Measurements from ENCODE around the gene NDUFV1.
A peak's percentile ranks its signal among the peaks of the same experiment; 100 is the strongest.
"Not testable (repeated sequence)": the region's sequence is repeated elsewhere in the genome, so short reads cannot be mapped to it uniquely, and the experiment has no call there.

The NDUFV1 gene

DNA sequence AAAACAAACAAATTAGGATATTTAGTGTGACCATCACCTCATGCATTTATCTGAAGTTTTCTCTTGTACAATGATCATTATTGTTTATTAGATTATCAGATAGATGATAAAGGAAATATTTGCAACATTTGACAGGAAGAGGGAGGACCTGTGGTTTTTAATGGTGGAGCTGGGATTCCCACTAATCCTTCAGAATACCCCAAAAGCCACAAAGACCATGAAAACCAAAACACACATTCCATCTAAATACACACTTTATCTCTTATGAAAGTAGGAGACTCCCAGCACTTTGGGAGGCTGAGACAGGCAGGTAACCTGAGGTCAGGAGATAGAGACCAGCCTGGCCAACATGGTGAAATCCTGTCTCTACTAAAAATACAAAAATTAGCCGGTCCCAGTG, 7.6 kb upstream of the NDUFV1 start:
- no peak overlapping the region for H3K4me3 ChIP-seq (ENCODE audit: low read length)
- no peak for TF ChIP-seq ZNF274 (IDR thresholded peaks at IDR 0.05; ENCODE audit: low read depth, low read length)

DNA sequence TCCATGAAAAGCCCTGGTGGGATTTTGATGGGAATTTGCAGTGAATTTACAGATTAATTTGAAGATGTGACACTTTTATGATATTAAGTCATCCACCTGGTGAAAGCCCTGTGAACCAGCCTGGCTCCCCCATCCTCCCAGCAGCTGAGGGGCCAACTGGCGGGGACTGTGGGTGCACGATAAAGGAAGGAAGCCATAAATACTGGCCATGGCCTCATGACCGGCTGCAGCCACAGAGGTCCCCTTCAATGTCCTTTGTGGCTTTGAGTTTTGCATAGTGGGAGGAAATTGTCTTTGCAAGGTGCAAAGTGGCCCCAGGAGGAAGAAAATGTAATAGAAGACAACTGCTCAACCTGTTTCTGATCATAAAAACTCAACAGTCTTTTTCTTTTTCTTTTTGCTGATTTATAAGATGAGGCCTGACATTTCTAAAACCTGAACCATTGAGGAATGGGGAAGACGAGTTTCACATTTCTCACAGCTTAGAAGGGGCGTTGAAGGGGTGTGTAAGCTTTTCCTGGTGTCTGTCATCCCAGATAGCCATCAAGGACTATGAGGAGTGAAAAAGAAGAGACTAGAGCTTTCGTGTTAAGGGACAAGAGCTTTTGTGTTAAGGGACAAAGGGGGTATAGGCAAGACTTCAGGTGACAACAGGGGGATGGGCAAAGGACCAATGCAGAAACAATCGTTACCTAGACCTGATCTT, 6.3 kb upstream of the NDUFV1 start:
- peak overlapping the region; percentile 32; the same call in 1 of the 2 replicates for H3K4me3 ChIP-seq (ENCODE audit: low read length)
- TF ChIP-seq ZNF274 (IDR thresholded peaks at IDR 0.05; ENCODE audit: low read depth, low read length) = no peak

DNA sequence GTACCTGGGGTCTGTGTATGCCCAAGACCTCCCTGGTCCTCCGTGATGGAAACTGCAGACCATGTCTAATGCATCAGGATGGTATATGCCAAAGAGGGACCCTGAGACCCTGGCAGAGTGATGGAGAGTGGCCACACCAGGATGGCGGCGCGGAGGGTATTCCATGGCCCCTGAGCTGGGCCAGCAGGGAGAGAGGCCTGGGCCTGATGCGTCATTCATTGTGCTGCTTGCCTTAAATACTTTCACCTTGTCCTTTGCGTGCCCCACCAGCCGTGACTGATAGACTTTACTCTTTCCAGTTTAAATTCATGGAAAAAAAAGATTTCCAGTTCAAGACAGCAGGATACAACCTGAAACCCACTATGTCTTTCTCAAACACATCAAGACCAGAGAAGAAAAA, 5.6 kb upstream of the NDUFV1 start:
- peak overlapping the region; percentile 32; the same call in 1 of the 2 replicates for H3K4me3 ChIP-seq (ENCODE audit: low read length)
- no peak for TF ChIP-seq ZNF274 (IDR thresholded peaks at IDR 0.05; ENCODE audit: low read depth, low read length)

DNA sequence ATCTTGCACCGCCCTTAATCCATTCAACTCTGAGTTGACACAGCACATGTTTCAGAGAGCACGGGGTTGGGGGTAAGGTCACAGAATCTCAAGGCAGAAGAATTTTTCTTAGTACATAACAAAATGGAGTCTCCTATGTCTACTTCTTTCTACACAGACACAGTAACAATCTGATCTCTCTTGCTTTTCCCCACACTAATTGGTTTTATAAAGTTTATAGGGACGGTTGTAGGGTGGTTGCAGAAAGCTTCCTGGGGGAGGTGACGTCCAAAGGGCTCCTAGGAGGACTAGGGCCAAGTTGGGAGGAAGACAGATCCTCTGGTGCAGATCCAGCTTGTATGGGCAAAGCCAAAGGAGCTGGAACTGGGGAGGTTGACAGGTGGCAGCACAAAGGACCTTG, 2.6 kb upstream of the NDUFV1 start:
- H3K4me3 ChIP-seq (ENCODE audit: low read length) = not testable (repeated sequence)

DNA sequence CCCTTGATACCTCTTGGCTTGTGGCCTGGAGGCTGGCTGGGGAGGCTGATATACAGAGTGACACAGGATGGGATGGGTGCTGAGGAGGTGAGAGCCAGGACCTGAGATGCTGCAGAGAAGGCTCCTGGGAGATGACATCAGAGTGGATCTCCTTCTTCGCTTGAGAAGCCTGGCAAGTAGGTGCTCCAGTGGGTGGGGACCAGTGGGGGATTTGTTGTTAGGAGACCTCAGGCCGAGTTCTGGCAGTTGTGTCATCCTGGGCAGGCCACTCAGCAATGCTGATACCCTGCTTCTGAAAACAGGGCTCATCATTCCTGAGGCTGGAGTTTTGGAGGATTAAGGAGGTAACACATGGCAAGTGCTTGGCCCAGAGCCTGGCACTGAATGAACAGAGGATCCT, 1.9 kb upstream of the NDUFV1 start:
- no peak overlapping the region for H3K4me3 ChIP-seq (ENCODE audit: low read length)
- no peak for TF ChIP-seq ZNF274 (IDR thresholded peaks at IDR 0.05; ENCODE audit: low read depth, low read length)

DNA sequence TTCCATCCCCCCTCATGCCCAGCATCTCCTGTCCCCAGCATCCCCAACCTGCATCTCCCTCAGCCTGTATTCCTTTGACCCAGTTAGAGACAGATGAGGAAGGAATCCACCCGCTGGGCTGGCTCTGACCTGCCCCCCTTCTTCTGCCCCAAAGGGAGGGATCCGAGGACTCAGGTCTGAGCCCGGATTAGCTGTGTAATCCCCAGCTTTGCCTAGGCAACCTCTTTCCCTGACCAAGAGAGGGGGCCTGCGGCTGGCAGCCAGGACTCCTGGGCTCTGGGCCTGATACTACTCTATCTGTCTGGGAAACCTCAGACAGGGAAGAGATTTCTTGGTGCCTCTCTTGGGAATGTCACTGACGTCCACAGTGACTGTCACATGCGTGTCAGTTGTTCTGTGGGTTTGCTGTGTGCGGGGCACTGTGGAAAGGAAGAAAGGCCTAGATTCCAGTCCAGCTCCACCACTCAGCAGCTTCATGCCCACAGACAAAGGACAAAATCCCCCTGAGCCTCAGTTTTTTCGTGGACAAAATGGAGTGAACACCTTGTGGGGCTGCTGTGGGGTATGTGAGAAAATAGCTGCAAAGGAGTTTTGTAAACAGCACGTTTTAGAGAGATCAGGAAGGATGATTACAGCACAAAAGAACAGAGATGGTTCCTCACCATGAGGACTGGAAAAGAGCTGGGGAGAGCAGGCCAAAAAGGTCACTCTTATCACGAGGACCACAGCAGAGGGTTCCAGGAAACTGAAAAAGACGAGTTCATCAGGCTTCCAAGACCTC, 1.3 kb upstream of the NDUFV1 start:
- H3K4me3 ChIP-seq (ENCODE audit: low read length) = no peak overlapping the region
- TF ChIP-seq ZNF274 (IDR thresholded peaks at IDR 0.05; ENCODE audit: low read depth, low read length) = no peak

DNA sequence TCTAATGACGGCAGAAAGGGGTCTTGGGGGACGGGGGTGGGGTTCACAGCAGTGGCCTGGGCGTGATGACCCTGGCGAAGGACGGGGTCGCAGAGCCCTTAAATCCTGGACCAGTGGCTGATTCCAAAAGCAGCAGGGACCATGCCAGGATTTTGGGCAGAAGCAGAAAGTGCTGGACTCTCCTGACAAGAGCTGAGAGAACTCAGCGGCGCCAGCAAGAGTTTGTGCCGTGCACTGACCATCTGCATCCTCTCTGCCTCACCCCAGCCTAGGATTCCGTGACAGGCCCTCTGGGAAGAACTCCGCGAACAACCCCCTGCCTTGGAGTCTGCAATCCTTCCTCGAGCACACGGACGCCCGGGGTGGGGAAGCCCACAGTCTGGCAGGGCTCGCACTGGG, 644 bp upstream of the NDUFV1 start:
- peak overlapping the region; percentile 48; the same call in 1 of the 2 replicates for H3K4me3 ChIP-seq (ENCODE audit: low read length)
- TF ChIP-seq ZNF274 (IDR thresholded peaks at IDR 0.05; ENCODE audit: low read depth, low read length) = no peak

DNA sequence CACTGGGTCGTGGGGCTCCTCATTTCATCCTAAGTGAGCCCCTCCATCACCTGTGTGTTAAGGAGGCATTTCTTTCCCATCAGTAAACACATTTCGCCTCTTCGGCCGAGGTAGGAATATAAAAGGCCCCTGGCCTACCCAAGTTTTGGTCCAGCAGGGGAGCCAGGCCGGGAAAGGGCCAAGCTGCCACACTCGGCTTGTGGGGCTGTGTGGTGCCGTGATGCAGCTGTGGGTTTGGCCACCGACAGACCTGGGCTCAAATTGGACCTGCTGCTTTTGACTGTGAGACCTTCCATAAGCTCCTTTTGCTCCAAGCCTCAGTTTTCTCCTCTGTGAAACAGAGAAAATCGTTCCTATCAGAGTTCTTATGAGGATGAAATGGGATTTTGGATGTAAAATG, 771 bp downstream of the NDUFV1 start:
- no peak for TF ChIP-seq ZNF274 (IDR thresholded peaks at IDR 0.05; ENCODE audit: low read depth, low read length)

DNA sequence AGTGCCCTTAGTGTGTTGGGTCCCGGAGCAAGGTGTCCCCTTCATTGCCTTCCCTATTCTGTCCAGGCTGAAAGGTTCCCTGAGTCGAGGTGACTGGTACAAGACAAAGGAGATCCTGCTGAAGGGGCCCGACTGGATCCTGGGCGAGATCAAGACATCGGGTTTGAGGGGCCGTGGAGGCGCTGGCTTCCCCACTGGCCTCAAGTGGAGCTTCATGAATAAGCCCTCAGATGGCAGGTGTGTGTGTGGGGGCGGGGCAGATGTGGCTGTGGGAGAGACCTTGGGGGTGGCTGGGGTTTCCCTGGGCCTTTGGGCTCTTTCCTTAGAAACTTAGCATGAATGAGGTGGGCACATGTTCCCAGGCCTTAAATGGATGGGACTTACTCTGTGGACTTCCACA, 1.8 kb downstream of the NDUFV1 start:
- no peak overlapping the region for H3K4me3 ChIP-seq (ENCODE audit: low read length)
- no peak for TF ChIP-seq ZNF274 (IDR thresholded peaks at IDR 0.05; ENCODE audit: low read depth, low read length)

More for the DNA sequence above, 771 bp downstream of the NDUFV1 start:
- H3K4me3 ChIP-seq (ENCODE audit: low read length) = peak overlapping the region; percentile 84

DNA sequence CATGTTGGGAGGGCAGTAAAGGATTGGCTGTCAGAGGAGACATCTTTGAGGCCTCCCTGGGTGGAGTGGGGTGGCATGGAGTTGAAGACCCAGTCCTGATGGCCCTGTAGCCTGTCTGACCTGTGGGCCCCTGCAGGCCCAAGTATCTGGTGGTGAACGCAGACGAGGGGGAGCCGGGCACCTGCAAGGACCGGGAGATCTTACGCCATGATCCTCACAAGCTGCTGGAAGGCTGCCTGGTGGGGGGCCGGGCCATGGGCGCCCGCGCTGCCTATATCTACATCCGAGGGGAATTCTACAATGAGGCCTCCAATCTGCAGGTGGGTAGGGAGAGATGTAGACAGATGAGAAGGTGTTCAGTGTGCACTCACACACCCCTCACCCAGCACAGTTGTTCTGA, 2.6 kb downstream of the NDUFV1 start:
- no peak overlapping the region for H3K4me3 ChIP-seq (ENCODE audit: low read length)
- TF ChIP-seq ZNF274 (IDR thresholded peaks at IDR 0.05; ENCODE audit: low read depth, low read length) = no peak

DNA sequence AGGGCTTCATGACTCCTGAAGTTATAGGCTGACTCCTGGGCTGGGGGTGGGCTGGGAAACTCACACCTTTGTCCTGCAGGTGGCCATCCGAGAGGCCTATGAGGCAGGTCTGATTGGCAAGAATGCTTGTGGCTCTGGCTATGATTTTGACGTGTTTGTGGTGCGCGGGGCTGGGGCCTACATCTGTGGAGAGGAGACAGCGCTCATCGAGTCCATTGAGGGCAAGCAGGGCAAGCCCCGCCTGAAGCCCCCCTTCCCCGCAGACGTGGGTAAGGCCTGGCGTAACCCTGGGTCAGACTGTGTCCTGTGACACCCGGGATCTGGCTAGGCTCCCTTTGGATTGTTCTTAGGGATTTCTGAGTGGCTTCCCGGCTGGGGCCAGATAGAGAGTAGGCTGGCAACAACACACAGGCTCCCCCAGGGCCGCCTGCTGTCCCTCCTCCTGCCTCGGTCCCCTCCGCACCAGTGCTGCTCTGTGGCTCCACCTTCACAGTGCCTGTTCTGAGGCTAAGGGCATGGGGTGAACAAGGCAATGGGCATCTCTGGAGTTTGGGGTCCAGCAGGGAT, 3.6 kb downstream of the NDUFV1 start:
- H3K4me3 ChIP-seq (ENCODE audit: low read length) = no peak overlapping the region
- no peak for TF ChIP-seq ZNF274 (IDR thresholded peaks at IDR 0.05; ENCODE audit: low read depth, low read length)

DNA sequence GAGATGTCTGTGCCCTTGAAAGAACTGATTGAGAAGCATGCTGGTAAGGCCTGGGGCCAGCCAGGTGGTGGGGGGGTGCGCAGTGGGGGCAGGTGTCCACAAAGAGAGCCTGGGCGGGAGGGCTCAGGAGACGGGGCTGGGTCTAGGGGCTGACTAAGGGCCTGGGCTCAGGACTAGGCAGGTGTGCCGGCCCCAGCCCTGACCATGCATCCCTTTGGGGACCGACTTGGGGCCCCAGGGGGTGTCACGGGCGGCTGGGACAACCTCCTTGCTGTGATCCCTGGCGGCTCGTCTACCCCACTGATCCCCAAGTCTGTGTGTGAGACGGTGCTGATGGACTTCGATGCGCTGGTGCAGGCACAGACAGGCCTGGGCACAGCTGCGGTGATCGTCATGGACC, 4.4 kb downstream of the NDUFV1 start:
- no peak for TF ChIP-seq ZNF274 (IDR thresholded peaks at IDR 0.05; ENCODE audit: low read depth, low read length)
- H3K4me3 ChIP-seq (ENCODE audit: low read length) = no peak overlapping the region

DNA sequence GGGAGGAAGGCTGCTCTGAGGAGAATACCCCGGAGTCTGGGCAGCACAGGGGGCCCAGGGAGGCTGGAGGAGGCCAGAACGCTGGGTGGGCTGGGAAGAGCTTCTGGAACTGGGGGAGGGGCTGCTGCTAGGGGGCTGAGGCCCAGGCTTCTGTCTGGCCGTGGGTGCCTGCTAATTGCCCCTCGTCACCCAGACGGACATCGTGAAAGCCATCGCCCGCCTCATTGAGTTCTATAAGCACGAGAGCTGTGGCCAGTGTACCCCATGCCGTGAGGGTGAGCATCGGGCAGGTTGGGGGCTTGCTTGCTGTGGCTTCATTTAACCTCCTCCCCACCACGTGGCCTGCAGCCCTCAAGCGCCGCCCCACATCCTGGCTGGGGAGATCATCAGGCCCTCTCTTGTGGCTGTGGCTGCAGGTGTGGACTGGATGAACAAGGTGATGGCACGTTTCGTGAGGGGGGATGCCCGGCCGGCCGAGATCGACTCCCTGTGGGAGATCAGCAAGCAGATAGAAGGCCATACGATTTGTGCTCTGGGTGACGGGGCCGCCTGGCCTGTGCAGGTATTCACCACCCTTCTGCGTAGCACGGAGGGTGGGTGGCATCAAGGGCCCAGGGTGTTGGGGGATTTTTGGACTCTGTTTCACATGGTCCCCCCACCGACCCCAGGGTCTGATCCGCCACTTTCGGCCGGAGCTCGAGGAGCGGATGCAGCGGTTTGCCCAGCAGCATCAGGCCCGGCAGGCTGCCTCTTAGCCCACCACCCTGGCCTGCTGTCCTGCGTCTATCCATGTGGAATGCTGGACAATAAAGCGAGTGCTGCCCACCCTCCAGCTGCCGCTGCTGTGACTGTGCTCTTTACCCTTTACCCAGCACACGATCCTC, 5.2 kb downstream of the NDUFV1 start:
- no peak overlapping the region for H3K4me3 ChIP-seq (ENCODE audit: low read length)
- TF ChIP-seq ZNF274 (IDR thresholded peaks at IDR 0.05; ENCODE audit: low read depth, low read length) = no peak

DNA sequence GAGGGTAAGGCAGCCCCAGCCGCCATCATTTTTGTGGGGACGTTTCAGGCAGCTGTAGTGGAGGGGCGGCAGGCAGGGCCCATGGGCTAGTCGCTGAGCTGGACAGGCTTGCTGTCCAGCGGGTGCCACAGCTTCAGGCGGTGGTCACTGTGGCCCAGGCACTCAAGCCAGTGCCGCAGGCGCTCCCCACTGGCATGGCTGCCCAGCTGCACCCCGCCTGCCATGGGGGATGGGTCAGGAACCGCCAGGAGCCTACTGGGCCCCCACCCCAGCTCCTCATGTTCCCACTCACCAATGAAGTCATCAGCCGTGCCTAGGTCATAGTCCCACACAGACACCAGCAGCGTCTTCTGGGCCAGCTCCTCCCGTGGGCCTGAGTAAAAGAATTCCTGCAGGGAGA, 6.0 kb downstream of the NDUFV1 start:
- H3K4me3 ChIP-seq (ENCODE audit: low read length) = no peak overlapping the region
- TF ChIP-seq ZNF274 (IDR thresholded peaks at IDR 0.05; ENCODE audit: low read depth, low read length) = no peak

Data from GM08714 (cell line).